PC-3 (cell line): ENCODE data around the gene CPLANE2. TPM values are rescaled to one million over a fixed set of nuclear protein-coding genes. Genes with fewer than 3 reads are reported as not detected.

ENCODE experiments used
- ATAC-seq: fragments of 200-7000 bp; cut with Tn5 transposase; 2 replicates; pipeline ENCODE4 v1.9.1; 2020; ENCODE audit warnings: mild to moderate bottlenecking, moderate library complexity
- BruUV-seq: library from RNA; stranded (reverse); fragments of 400-500 nt; replicated peaks from 2 replicates; lab custom pipeline; 2021; lab: Mats Ljungman, UMichigan
- CTCF ChIA-PET: fragments of 300-600 bp; sonication (Branson Sonifier 250); formaldehyde crosslinking; loops from one replicate; lab custom pipeline; 2022; ENCODE audit warnings: antibody characterized with exemption; lab: Charles Lee
- POLR2A ChIA-PET: fragments of 300-600 bp; sonication (Branson Sonifier 250); formaldehyde crosslinking; loops from one replicate; lab custom pipeline; 2022; ENCODE audit warnings: antibody characterized with exemption; ENCODE audit not compliant: unreplicated experiment; lab: Charles Lee
- DNase-seq: peaks from one replicate; pipeline ENCODE4 v3.0.0-alpha.2; 2015
- H2AFZ ChIP-seq: fragments of 300-600 bp; sonication (generic); 2 replicates; pipeline ENCODE4 v1.6.0; 2016; ENCODE audit warnings: antibody characterized with exemption, low read length
- H3F3A ChIP-seq: fragments of 300-600 bp; sonication (generic); one replicate; pipeline ENCODE4 v1.6.0; 2017; ENCODE audit warnings: antibody characterized with exemption, low read length, control low read depth, mild to moderate bottlenecking; ENCODE audit not compliant: unreplicated experiment
- H3K27ac ChIP-seq: fragments of 300-600 bp; sonication (generic); 2 replicates; pipeline ENCODE4 v1.5.1; 2016; ENCODE audit warnings: mild to moderate bottlenecking, low read length
- H3K27me3 ChIP-seq: fragments of 300-600 bp; sonication (generic); 2 replicates; pipeline ENCODE4 v1.6.1; 2016; ENCODE audit warnings: low read length, mixed read lengths
- H3K36me3 ChIP-seq: fragments of 300-600 bp; sonication (generic); 2 replicates; pipeline ENCODE4 v1.6.1; 2016; ENCODE audit warnings: low read depth, mixed run types, low read length, mixed read lengths
- H3K4me1 ChIP-seq: fragments of 300-600 bp; sonication (generic); 2 replicates; pipeline ENCODE4 v1.5.1; 2016; ENCODE audit warnings: low read length; ENCODE audit not compliant: insufficient read depth
- H3K4me2 ChIP-seq: fragments of 300-600 bp; sonication (generic); 2 replicates; pipeline ENCODE4 v1.6.0; 2016; ENCODE audit warnings: low read length
- H3K4me3 ChIP-seq: fragments of 300-600 bp; sonication (generic); 2 replicates; pipeline ENCODE4 v1.5.1; 2016; ENCODE audit warnings: mild to moderate bottlenecking, low read length, mixed read lengths
- H3K79me2 ChIP-seq: fragments of 300-600 bp; sonication (generic); 2 replicates; pipeline ENCODE4 v1.6.1; 2017; ENCODE audit warnings: low read length, mixed read lengths
- H3K9ac ChIP-seq: fragments of 300-600 bp; sonication (generic); 2 replicates; pipeline ENCODE4 v1.6.0; 2016; ENCODE audit warnings: mild to moderate bottlenecking, low read length
- H3K9me2 ChIP-seq: fragments of 300-600 bp; sonication (generic); replicated peaks from 2 replicates; pipeline ENCODE4 v1.6.1; 2016; ENCODE audit warnings: mixed run types, low read length, mixed read lengths
- H3K9me3 ChIP-seq: fragments of 300-600 bp; sonication (generic); 2 replicates; pipeline ENCODE4 v1.6.1; 2016; ENCODE audit warnings: low read length, mixed read lengths
- H4K20me1 ChIP-seq: fragments of 300-600 bp; sonication (generic); 2 replicates; pipeline ENCODE4 v1.6.1; 2016; ENCODE audit warnings: low read length, mixed read lengths
- EZH2 ChIP-seq: fragments of 300-600 bp; sonication (generic); IDR thresholded peaks from one replicate; pipeline ENCODE4 v1.6.1; 2017; ENCODE audit warnings: antibody characterized with exemption, mild to moderate bottlenecking, low read length; ENCODE audit not compliant: unreplicated experiment
- EZH2phosphoT487 ChIP-seq: fragments of 300-600 bp; sonication (generic); IDR thresholded peaks from 2 replicates; pipeline ENCODE4 v1.6.1; 2018; ENCODE audit warnings: mild to moderate bottlenecking, antibody characterized with exemption, low read length, borderline replicate concordance
- intact Hi-C: fragments of 100-400 bp; cut with micrococcal nuclease; formaldehyde crosslinking; loops from 2 replicates; pipeline ENCODE4 v1.9.0; 2023
- total RNA-seq: library from RNA; depleted of rRNA; stranded (reverse); fragments of >200 nt; gene quantifications from 2 replicates; pipeline ENCODE4 v1.2.3, GENCODE V29; 2014
- TF ChIP-seq, protein P1 (sequence below): fragments of 300-600 bp; sonication (generic); conservative IDR thresholded peaks from 2 replicates; pipeline ENCODE4 v1.5.1; 2017; ENCODE audit warnings: antibody characterized with exemption, low read depth, mild to moderate bottlenecking, low read length

CPLANE2 gene
- total RNA-seq, 1 experiment from 2014 or later = 9.6 TPM

DNA sequence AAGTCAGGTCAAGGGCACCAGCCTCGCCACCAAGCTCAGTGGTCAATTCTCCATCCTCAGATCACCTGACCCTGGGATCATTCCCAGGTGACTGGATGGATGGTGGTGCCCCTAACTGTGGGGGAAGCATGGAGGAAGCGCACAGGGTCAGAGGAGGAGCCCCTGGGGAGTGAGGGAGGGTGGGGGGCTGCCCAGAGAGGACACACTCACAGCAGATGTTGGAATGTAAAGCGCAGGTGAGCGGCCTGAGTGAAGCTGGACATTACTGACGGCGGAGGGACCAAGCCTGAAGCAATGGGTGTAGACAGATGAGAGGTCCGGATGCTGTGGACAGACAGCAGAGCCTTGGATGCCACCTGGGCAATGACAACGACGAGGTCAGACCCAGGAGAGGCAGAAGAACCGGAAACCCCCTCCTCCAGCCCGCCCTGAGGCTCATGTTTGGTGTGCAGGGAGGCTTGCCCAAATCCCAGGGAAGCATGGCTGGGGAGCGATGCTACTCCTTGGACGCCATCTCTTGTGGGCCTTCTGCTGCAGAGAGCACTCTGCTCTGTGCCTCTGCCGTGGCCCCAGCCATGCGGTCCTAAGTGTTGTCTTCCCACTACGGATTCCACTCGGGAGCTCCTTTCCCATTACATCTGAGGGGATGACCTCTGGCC lies 5.7 kb upstream of the CPLANE2 start:
- H3K36me3 ChIP-seq = no peaks in the 10 kb centered on the region
- H3K27me3 ChIP-seq = no peaks in the 10 kb centered on the region
- H3K4me2 ChIP-seq = no peak overlapping the region
- H3K9ac ChIP-seq = no peak overlapping the region
- H3F3A ChIP-seq = no peaks in the 10 kb centered on the region
- H3K4me3 ChIP-seq = no peak overlapping the region
- ChIA-PET POLR2A (no interaction called here), CTCF (interaction anchor here (0.7 kb wide), 1 partner anchor 122 kb away, joined by 7 read pairs; no protein-coding TSS in a partner anchor)
- no peaks in the 10 kb centered on the region for H3K9me3 ChIP-seq
- no peak for DNase-seq
- TF ChIP-seq, protein P1, sequence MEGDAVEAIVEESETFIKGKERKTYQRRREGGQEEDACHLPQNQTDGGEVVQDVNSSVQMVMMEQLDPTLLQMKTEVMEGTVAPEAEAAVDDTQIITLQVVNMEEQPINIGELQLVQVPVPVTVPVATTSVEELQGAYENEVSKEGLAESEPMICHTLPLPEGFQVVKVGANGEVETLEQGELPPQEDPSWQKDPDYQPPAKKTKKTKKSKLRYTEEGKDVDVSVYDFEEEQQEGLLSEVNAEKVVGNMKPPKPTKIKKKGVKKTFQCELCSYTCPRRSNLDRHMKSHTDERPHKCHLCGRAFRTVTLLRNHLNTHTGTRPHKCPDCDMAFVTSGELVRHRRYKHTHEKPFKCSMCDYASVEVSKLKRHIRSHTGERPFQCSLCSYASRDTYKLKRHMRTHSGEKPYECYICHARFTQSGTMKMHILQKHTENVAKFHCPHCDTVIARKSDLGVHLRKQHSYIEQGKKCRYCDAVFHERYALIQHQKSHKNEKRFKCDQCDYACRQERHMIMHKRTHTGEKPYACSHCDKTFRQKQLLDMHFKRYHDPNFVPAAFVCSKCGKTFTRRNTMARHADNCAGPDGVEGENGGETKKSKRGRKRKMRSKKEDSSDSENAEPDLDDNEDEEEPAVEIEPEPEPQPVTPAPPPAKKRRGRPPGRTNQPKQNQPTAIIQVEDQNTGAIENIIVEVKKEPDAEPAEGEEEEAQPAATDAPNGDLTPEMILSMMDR = no peak
- no peak for TF ChIP-seq EZH2
- TF ChIP-seq EZH2phosphoT487 = no peak
- H3K9me2 ChIP-seq = no peaks in the 10 kb centered on the region
- H4K20me1 ChIP-seq = no peaks in the 10 kb centered on the region
- H3K79me2 ChIP-seq = no peaks in the 10 kb centered on the region
- intact Hi-C loops = loop anchor here (5.0 kb wide), 1 partner anchor 35 kb away; no protein-coding TSS in a partner anchor
- no peak overlapping the region for H3K27ac ChIP-seq
- H3K4me1 ChIP-seq = peaks cover 12% of the 10 kb centered on the region
- no TSS peak for BruUV-seq
- no peak overlapping the region for H2AFZ ChIP-seq
- ATAC-seq = no peak

DNA sequence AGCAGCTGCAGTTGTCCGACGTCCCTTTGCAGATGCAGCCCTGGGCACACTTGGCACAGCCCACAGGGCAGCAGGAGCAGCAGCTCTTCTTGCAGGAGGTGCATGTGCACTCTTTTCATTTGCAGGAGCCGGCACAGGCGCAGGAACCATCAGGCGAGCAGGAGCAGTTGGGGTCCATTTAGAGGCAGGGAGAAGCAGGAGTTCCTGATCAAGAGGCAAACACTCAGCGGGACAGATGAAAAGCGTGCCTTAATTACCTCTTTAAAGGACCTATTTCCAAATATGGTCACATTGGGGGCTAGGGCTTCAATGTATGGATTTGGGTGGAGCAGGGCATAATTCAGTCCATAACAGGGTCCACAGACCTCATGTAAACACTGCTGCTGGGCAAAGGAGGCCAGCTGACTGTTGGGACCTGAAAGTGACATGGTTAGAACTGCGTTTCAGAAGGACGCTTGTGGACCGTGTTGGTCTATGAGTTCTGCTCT lies 4.3 kb upstream of the CPLANE2 start:
- Histone ChIP-seq H3K4me2 (no peak overlapping the region), H3K4me3 (no peak overlapping the region), H3K4me1 (peaks cover 16% of the 10 kb centered on the region), H3K36me3 (no peaks in the 10 kb centered on the region), H2AFZ (no peak overlapping the region), H3K9ac (no peak overlapping the region), H3K27ac (no peak overlapping the region), H3K27me3 (no peaks in the 10 kb centered on the region), H4K20me1 (no peaks in the 10 kb centered on the region), H3K9me2 (no peaks in the 10 kb centered on the region), H3F3A (no peaks in the 10 kb centered on the region), H3K9me3 (no peaks in the 10 kb centered on the region), H3K79me2 (no peaks in the 10 kb centered on the region)
- ChIA-PET CTCF (no interaction called here), POLR2A (no interaction called here)
- BruUV-seq = no TSS peak
- intact Hi-C loops = loop anchor here (5.0 kb wide), 1 partner anchor 34 kb away; no protein-coding TSS in a partner anchor
- no peak for ATAC-seq
- DNase-seq = no peak
- TF ChIP-seq, protein P1 = no peak
- TF ChIP-seq EZH2phosphoT487 = no peak
- no peak for TF ChIP-seq EZH2

DNA sequence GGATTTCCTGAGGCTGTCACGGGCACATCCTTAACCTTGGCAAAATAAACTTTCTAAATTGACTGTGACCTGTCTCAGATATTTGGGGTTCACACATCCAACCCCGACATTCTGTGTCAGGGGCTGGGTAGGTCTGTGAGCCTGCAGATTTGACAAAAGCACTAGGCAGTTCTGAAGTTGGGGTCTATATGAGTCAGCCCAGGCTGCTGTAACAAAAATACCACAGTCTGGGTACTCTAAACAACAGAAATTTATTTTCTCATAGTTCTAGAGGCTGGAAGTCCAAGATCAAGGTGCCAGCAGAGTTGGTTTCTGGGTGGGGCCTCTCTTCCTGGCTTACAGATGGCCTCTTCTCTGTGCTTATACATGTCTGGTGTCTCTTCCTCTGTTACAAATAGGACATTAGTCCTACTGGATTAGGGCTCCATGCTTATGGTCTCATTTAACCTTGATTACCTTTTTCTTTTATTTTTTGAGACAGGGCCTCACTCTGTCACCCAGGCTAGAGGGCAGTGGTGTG lies 3.0 kb upstream of the CPLANE2 start:
- ChIA-PET POLR2A (no interaction called here), CTCF (no interaction called here)
- Histone ChIP-seq H3K9me3 (no peaks in the 10 kb centered on the region), H3F3A (no peaks in the 10 kb centered on the region), H2AFZ (no peak overlapping the region), H4K20me1 (no peaks in the 10 kb centered on the region), H3K79me2 (no peaks in the 10 kb centered on the region), H3K4me3 (no peak overlapping the region), H3K4me2 (no peak overlapping the region), H3K27me3 (no peaks in the 10 kb centered on the region), H3K36me3 (no peaks in the 10 kb centered on the region), H3K9me2 (no peaks in the 10 kb centered on the region), H3K9ac (no peak overlapping the region), H3K27ac (no peak overlapping the region), H3K4me1 (peaks cover 22% of the 10 kb centered on the region)
- TF ChIP-seq EZH2phosphoT487 (no peak), EZH2 (no peak)
- TF ChIP-seq, protein P1 = no peak
- DNase-seq (no peak), ATAC-seq (no peak)
- intact Hi-C loops = loop anchor here (5.0 kb wide), 1 partner anchor 33 kb away; no protein-coding TSS in a partner anchor
- no TSS peak for BruUV-seq
